IPS DF 4.7 (cell line): Measurements from ENCODE around the gene IL20RA.
A peak's percentile ranks its signal among the peaks of the same experiment; 100 is the strongest.
"Not testable (repeated sequence)": the region's sequence is repeated elsewhere in the genome, so short reads cannot be mapped to it uniquely, and the experiment has no call there.

ENCODE experiments used
- DNase-seq: peaks from one replicate; pipeline ENCODE4 v3.0.0-alpha.2; 2013; ENCODE audit warnings: low spot score; ENCODE audit errors: extremely low read depth

Gene IL20RA

GRCh38 chr6:137044366-137045221 is at the start of gene IL20RA:
Gene IL20RA, minus strand, starts transcription at chr6:137044965. Its CDS starts 237 bp downstream, at chr6:137044728.
- no peak for DNase-seq

GRCh38 chr6:137093183-137094069 is 48.7 kb upstream of the IL20RA start:
- no peak for DNase-seq

GRCh38 chr6:137092018-137092417 is 47.3 kb upstream of the IL20RA start:
- no peak for DNase-seq

- DNase-seq: no peak
Measured at GRCh38 chr6:137089305-137089704, 44.5 kb upstream of the IL20RA start.

- no peak for DNase-seq
Measured at GRCh38 chr6:137087902-137088301, 43.1 kb upstream of the IL20RA start.

GRCh38 chr6:137086031-137086430 is 41.3 kb upstream of the IL20RA start:
- DNase-seq: no peak

- DNase-seq: no peak
Measured at GRCh38 chr6:137084865-137085617, 40.3 kb upstream of the IL20RA start.

GRCh38 chr6:137084090-137084489 is 39.3 kb upstream of the IL20RA start:
- DNase-seq: no peak

GRCh38 chr6:137081997-137082396 is 37.2 kb upstream of the IL20RA start:
- no peak for DNase-seq

GRCh38 chr6:137080711-137081110 is 35.9 kb upstream of the IL20RA start:
- no peak for DNase-seq

GRCh38 chr6:137076277-137077068 is 31.7 kb upstream of the IL20RA start:
- DNase-seq: peak; percentile 74

- DNase-seq: not testable (repeated sequence)
Measured at GRCh38 chr6:137075790-137076189, 31.0 kb upstream of the IL20RA start.

- no peak for DNase-seq
Measured at GRCh38 chr6:137070303-137070702, 25.5 kb upstream of the IL20RA start.

GRCh38 chr6:137067399-137067798 is 22.6 kb upstream of the IL20RA start:
- no peak for DNase-seq

GRCh38 chr6:137058037-137058436 is 13.3 kb upstream of the IL20RA start:
- DNase-seq: no peak

GRCh38 chr6:137056121-137056880 is 11.5 kb upstream of the IL20RA start:
- no peak for DNase-seq

GRCh38 chr6:137051790-137052472 is 7.2 kb upstream of the IL20RA start:
- no peak for DNase-seq

GRCh38 chr6:137049095-137049494 is 4.3 kb upstream of the IL20RA start:
- DNase-seq: no peak

GRCh38 chr6:137046871-137047412 is 2.2 kb upstream of the IL20RA start:
- no peak for DNase-seq
